OCI-LY1 (cell line): ENCODE results near the gene FOXN1.

Experiments
- H2AFZ ChIP-seq: fragments of 200-600 bp; sonication (generic), shearing (Covaris generic); 2 replicates; pipeline ENCODE4 v1.6.0; 2014; ENCODE audit warnings: antibody characterized with exemption, mild to moderate bottlenecking, low read length
- H3F3A ChIP-seq: fragments of 200-600 bp; sonication (generic), shearing (Covaris generic); 2 replicates; pipeline ENCODE4 v1.6.0; 2014; ENCODE audit warnings: mild to moderate bottlenecking, antibody characterized with exemption, low read length, moderate library complexity; ENCODE audit not compliant: insufficient read depth
- H3K27ac ChIP-seq: fragments of 200-600 bp; sonication (generic); 2 replicates; pipeline ENCODE4 v1.5.1; 2014; ENCODE audit warnings: low read length, mixed run types, mild to moderate bottlenecking, low read depth; ENCODE audit not compliant: poor library complexity, severe bottlenecking
- H3K27me3 ChIP-seq: fragments of 200-600 bp; sonication (generic); 2 replicates; pipeline ENCODE4 v1.6.0; 2014; ENCODE audit warnings: antibody characterized with exemption, mild to moderate bottlenecking, low read length, moderate library complexity; ENCODE audit not compliant: insufficient read depth
- H3K36me3 ChIP-seq: fragments of 200-600 bp; sonication (generic); 2 replicates; pipeline ENCODE4 v1.6.1; 2014; ENCODE audit warnings: mild to moderate bottlenecking, antibody characterized with exemption, low read length, moderate library complexity, mixed read lengths; ENCODE audit not compliant: insufficient read depth
- H3K4me1 ChIP-seq: fragments of 200-600 bp; sonication (generic); 2 replicates; pipeline ENCODE4 v1.5.1; 2014; ENCODE audit warnings: mild to moderate bottlenecking, low read length, moderate library complexity; ENCODE audit not compliant: insufficient read depth, severe bottlenecking
- H3K4me2 ChIP-seq: fragments of 200-600 bp; sonication (generic), shearing (Covaris generic); 2 replicates; pipeline ENCODE4 v1.6.1; 2014; ENCODE audit warnings: low read length
- H3K4me3 ChIP-seq: fragments of 200-600 bp; sonication (generic); 2 replicates; pipeline ENCODE4 v1.5.1; 2014; ENCODE audit warnings: low read length, low read depth, mild to moderate bottlenecking, mixed read lengths; ENCODE audit not compliant: poor library complexity, severe bottlenecking
- H3K79me2 ChIP-seq: fragments of 200-600 bp; shearing (Covaris generic); 2 replicates; pipeline ENCODE4 v1.6.1; 2016; ENCODE audit warnings: mixed run types, low read length, mixed read lengths; ENCODE audit not compliant: insufficient read depth
- H3K9ac ChIP-seq: fragments of 200-600 bp; sonication (generic), shearing (Covaris generic); 2 replicates; pipeline ENCODE4 v1.6.1; 2014; ENCODE audit warnings: mild to moderate bottlenecking, low read length, mixed read lengths
- H3K9me2 ChIP-seq: fragments of 200-600 bp; sonication (generic), shearing (Covaris generic); 2 replicates; pipeline ENCODE4 v1.6.1; 2014; ENCODE audit warnings: low read depth, mild to moderate bottlenecking, low read length, mixed read lengths
- H3K9me3 ChIP-seq: fragments of 200-600 bp; shearing (Covaris generic); 2 replicates; pipeline ENCODE4 v1.6.1; 2014; ENCODE audit warnings: low read length, mixed read lengths
- H4K20me1 ChIP-seq: fragments of 200-600 bp; sonication (generic), shearing (Covaris generic); 2 replicates; pipeline ENCODE4 v1.6.0; 2016; ENCODE audit warnings: mild to moderate bottlenecking, low read length; ENCODE audit not compliant: insufficient read depth
- CTCF ChIP-seq: fragments of 200-600 bp; sonication (generic), shearing (Covaris generic); IDR thresholded peaks from 2 replicates; pipeline ENCODE4 v1.5.1; 2017; ENCODE audit warnings: mild to moderate bottlenecking, antibody characterized with exemption, low read length, moderate library complexity, mixed read lengths
- EZH2 ChIP-seq: fragments of 200-600 bp; sonication (generic), shearing (Covaris generic); IDR thresholded peaks from 2 replicates; pipeline ENCODE4 v1.8.0; 2017; ENCODE audit warnings: borderline replicate concordance, mixed run types, mild to moderate bottlenecking, antibody characterized with exemption, low read length, moderate library complexity, mixed read lengths

Gene FOXN1

GRCh38 chr17:28534740-28535375 lies 28.7 kb downstream of the FOXN1 start:
- H4K20me1 ChIP-seq = no peaks in the 10 kb centered on the region
- H3K27ac ChIP-seq = no peak overlapping the region
- H3K9ac ChIP-seq = no peak overlapping the region
- H3K79me2 ChIP-seq = no peaks in the 10 kb centered on the region
- H3K4me2 ChIP-seq = no peak overlapping the region
- H3K27me3 ChIP-seq = peaks cover 6% of the 10 kb centered on the region
- no peak for TF ChIP-seq EZH2
- no peak for TF ChIP-seq CTCF
- no peaks in the 10 kb centered on the region for H3F3A ChIP-seq
- no peaks in the 10 kb centered on the region for H3K9me2 ChIP-seq
- no peaks in the 10 kb centered on the region for H3K9me3 ChIP-seq
- no peak overlapping the region for H3K4me3 ChIP-seq
- no peaks in the 10 kb centered on the region for H3K36me3 ChIP-seq
- no peak overlapping the region for H2AFZ ChIP-seq
- H3K4me1 ChIP-seq = no peaks in the 10 kb centered on the region

DNA sequence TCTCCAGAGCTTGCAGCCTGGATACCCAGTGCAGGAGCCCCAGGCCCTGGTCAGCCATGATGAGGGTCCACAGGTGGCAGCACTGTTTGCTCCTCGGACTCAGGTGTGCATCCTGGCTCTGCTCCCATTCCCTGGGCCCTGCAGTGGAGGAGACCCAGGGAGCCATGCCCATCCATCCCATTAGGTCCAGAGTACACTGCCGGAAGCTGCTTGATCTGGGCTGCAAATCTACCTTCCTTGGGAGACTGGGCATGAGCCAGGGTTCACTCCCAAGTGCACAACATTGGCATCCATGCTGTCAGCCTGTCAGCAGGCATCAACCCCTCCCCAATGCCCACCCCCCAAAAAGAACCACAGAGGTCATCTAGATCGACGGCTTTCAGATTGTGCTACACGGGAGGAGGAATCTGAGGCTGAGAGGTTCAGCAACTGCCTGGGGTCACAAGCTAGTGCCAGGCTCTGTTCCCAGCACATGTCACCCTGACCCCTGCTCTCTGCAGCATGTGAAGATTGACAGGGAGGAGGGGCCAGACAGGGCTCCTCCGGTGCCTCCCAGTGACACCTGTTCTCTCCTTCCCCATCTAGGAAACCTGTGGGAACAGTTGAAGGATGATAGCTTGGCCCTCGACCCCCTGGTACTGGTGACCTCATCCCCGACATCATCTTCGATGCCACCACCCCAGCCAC lies 30.5 kb downstream of the FOXN1 start:
- Histone ChIP-seq H3K27ac (no peak overlapping the region), H3K36me3 (no peaks in the 10 kb centered on the region), H3K27me3 (peaks cover 3% of the 10 kb centered on the region), H3K9me3 (no peaks in the 10 kb centered on the region), H3K4me2 (no peak overlapping the region), H3K9ac (no peak overlapping the region), H3K79me2 (no peaks in the 10 kb centered on the region), H3K9me2 (no peaks in the 10 kb centered on the region), H2AFZ (no peak overlapping the region), H3K4me3 (no peak overlapping the region), H3K4me1 (no peaks in the 10 kb centered on the region), H4K20me1 (no peaks in the 10 kb centered on the region), H3F3A (no peaks in the 10 kb centered on the region)
- TF ChIP-seq CTCF (no peak), EZH2 (no peak)

DNA sequence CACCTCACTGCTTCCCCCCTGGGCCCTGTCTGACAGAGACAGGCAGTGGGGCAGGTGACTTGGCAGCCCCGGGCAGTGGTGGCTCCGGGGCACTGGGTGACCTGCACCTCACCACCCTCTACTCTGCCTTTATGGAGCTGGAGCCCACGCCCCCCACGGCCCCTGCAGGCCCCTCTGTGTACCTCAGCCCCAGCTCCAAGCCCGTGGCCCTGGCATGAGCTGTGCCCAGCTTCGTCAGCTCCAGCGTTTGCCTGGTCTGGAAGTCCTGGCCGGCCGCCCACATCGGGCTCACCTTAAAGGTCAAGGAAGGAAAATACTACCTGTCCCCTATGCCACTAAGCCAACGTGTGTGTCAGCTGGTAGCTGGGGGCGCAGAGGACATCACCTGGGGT lies 31.1 kb downstream of the FOXN1 start:
- no peak overlapping the region for H3K4me2 ChIP-seq
- H3F3A ChIP-seq = no peaks in the 10 kb centered on the region
- H2AFZ ChIP-seq = no peak overlapping the region
- no peaks in the 10 kb centered on the region; the same call in 1 of the 2 replicates for H3K27me3 ChIP-seq
- H4K20me1 ChIP-seq = no peaks in the 10 kb centered on the region
- no peak overlapping the region for H3K9ac ChIP-seq
- no peaks in the 10 kb centered on the region for H3K9me3 ChIP-seq
- H3K9me2 ChIP-seq = no peaks in the 10 kb centered on the region
- H3K4me1 ChIP-seq = no peaks in the 10 kb centered on the region
- H3K36me3 ChIP-seq = no peaks in the 10 kb centered on the region
- H3K27ac ChIP-seq = no peak overlapping the region
- TF ChIP-seq EZH2 (no peak), CTCF (no peak)
- H3K4me3 ChIP-seq = no peak overlapping the region
- no peaks in the 10 kb centered on the region for H3K79me2 ChIP-seq
